NCI-H128 (cell line): Measurements from ENCODE around the gene TFAP2A.

Experiments
- DNase-seq: peaks from one replicate; lab custom pipeline; 2025; ENCODE audit not compliant: unreplicated experiment; lab: John Stamatoyannopoulos, UW

The TFAP2A gene

DNA sequence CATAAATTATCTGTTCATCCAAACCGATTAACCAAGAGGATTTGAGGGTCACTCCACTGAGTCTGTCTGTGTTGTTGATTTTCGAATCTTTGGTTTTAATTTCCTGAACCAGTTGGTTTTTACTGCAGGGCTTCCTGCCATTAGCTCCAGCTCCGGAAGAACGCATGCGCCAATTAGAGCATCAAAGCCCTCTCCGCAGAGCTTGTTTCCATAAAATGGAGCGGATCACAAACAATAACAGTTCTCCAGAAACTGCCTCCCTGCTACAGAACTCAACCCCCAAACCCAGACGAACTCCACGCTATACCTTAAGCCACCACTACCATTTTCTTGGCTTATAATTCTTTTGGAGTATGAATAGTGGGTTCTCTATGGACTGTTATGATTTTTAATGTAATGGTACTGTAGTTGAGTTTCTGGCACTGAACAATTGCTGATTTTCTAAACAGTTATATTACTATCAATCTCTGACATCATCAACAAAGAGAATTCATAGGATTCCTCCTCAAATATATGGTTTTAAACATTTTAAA is 13.8 kb downstream of the TFAP2A start:
- no peak for DNase-seq

GRCh38 chr6:10400330-10400729 is 14.5 kb downstream of the TFAP2A start:
- DNase-seq, result no peak

DNA sequence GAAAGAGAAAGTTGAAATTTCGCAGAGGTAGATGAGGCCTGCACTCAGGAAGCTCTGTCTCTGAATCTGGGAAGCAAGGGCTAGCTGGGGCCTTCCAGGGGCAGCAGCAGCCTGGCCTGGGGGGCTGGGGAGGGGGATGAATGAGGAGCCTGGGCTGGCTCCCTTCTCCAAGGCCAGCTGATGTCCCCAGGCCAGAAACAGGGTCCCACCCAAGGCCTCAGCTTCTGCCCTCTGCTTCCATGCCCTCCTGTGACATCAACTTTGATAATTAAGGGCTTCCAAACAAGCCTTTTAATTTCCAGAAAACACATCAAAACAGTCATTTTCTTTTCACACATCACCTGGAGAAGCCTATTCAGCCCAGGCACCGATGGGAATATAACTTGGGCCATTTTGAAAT is 15.4 kb downstream of the TFAP2A start:
- no peak for DNase-seq

GRCh38 chr6:10398446-10399218 is 16.2 kb downstream of the TFAP2A start:
- no peak for DNase-seq

GRCh38 chr6:10397756-10398445 is 17.0 kb downstream of the TFAP2A start:
- no peak for DNase-seq

DNA sequence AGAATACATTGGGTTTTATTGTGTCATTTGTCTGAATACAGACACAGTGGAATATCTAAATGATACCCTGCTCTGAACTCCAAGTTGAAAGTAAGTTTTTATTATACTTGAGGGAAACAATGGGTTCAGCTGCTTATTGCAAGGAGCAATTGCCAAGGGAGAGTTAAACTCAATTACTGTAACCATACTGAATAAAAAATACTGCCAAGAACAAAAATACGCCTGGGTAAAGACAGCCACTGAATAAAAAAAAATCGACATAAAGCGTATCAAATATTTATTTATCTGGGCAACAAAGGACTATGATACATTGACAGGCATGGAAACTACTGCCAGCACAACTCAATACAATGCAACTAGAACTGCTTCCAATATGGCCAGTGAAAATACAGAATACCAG is 18.1 kb downstream of the TFAP2A start:
- DNase-seq, result no peak

- DNase-seq, result no peak
Observed at GRCh38 chr6:10395704-10396546, 18.9 kb downstream of the TFAP2A start.

DNA sequence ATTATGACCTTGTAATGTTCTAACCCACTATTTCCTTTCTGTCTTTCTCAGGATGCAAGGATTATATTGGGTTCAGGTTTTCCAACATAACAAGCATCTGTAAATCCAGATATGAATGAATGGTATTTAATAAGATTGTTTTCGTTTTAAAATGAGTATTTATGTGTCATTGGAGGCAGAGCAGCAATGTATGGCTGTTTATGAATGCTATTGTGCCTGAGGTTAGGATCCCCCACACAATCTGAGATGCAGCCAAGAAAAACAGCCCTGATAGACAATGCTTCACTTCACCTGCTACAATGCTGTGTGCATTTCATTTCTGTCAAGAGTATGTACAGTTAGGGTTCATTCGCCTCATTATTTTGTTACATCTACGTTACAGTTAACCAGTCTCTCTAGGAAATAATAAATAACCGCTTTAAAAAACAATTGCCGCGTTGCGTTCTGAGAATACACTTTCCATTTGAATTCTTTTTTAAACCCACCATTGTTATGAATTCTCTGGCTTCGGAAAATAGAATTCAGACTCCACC is 19.6 kb downstream of the TFAP2A start:
- DNase-seq, result no peak

GRCh38 chr6:10393544-10394225 is 21.2 kb downstream of the TFAP2A start:
- no peak for DNase-seq

DNA sequence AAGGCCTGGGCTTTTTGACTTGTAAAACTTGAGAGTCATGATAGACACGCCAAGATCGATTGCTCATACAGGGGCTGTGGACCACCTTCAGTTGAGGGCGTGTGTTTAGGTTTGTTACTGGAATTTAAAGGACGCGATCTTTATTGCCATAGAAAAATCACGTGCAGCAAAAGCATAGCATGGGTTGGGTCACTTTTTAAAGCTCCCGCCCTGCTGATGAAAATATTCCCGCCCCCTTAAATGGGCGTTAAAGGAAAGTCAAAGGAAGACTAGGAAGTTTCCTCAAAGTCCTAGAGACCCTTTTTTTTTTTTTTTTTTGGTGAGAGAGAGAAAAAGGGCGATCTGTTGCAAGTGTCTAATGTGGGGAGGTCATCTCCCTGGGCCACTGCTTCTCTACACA is 23.1 kb downstream of the TFAP2A start:
- DNase-seq, result no peak

- DNase-seq, result no peak
Observed at GRCh38 chr6:10391299-10391630, 23.6 kb downstream of the TFAP2A start.

- DNase-seq, result no peak
Observed at GRCh38 chr6:10390495-10391298, 24.2 kb downstream of the TFAP2A start.

DNA sequence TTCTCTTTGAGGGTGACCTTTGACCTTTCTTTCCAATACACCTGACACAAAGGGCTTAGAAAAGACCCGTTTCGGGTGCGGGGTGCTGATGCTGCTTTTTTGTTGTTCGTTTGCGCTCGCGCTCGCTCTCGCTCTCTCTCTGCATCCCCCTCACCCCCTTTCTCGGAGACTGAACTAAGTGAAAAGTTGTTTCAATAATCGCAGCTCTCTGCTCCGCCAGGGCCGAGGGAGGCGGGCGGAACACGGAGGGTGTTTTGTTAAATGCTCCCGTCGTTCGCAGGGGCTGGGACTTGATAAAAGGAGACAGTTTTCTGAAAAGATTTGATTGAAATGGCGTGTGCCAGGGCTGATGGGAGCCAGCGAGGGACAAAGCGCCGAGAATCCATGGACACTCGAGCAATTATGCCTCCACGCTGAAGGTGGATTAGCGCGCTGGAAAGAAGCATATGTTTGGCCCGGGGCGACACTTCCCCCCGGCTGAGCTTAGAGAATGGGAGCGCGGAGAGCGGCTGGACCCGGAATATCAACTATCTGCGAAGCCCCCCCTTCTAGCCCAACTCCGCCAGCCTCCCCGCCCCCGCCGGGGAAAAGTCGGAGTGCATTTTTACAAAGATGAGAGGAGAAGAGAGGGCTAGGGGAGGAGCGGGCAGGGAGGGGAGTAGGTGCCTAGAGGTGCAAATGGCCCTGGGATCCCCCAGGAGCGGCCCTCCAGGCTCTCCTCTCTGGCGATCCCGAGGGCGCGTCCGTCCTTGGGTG is 25.0 kb downstream of the TFAP2A start:
- DNase-seq, result no peak

DNA sequence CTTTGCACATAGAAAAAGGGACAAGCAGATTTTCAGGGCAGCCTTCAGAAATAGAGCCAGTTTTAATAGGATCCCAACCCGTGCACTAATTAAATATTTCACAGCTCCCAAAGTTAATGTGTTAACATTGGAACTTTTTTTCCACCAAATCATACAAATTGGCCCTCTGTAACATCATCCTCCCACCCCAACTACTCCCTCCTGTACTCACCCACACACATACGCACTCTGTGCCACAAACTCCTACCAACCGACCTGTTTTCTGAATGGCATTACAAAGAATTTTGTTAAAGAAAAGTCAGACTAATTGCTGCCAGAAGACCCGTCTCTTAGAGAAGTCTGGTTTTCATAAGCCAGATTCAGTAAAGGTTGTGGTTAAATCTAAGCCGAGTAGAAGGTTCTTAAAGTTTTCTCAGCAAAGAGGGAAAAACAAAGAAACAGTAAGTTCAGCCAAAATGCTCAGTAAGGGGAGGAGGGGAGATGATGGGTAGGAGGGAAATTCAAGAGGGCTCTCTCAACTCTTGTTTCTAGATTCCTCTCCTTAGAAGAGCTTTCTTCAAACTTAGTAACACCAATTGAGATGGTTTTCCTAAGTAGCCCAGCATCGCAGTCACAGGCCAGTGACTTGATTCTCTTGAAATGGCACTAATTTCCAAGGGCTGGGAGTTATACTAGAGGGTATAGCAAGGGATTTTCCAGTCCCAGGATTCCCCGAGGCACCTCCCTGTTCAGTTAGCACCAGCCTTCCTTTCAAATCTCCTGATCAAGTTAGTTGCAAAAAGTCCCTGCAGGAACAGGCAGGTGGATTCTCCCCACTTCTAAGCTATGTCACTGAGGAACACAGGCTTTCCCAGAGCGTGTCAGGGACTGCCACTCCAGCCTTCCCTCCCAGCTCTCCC is 27.9 kb downstream of the TFAP2A start:
- DNase-seq, result no peak

DNA sequence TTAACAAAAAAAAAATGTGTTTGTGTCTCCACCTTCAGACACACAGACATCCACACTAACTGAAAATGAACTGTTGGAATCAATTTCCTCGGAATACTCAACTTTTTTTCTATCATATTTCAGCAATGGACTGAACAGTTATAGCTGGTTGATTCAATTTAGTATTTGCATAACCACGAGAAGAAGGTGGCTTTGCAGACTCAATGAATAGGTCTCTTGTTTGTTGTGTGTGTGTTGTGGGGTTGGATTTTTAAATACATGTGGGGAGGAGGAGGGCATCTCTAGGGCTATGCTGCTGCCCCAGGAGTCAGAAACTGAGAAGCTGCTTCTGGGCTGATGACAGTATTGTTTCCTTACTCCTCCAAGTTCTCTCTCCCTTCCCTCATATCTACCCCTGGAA is 28.7 kb downstream of the TFAP2A start:
- no peak for DNase-seq

DNA sequence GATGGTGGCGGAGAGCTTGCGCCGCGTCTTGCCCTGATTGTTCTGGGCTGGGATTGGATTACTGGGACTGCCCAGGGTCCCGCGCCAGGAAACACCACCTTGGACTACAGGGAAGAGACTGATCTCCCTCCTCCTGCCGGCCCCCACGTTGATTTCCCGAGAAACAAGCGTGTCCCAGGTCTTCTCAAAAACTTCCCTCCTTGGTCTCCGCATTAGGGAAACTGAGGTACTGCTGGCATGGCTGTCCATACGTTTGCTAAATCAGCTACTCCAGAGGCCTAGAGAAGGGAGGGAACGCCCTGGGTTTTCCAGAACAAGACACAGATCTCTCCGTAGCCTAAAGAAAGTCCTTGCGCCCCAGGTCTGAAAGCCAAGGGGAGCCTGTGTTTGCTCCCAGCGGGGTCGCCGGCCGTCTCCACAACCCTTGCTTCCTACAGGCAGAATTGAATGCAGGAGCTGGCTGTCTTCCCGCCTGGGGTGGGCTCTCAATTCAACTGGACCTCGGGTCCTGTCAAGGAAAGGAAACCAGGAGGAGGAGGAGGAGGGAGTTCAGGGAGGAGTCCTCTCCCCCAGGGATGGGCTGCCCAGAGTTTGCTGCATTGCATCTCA is 29.2 kb downstream of the TFAP2A start:
- no peak for DNase-seq

DNA sequence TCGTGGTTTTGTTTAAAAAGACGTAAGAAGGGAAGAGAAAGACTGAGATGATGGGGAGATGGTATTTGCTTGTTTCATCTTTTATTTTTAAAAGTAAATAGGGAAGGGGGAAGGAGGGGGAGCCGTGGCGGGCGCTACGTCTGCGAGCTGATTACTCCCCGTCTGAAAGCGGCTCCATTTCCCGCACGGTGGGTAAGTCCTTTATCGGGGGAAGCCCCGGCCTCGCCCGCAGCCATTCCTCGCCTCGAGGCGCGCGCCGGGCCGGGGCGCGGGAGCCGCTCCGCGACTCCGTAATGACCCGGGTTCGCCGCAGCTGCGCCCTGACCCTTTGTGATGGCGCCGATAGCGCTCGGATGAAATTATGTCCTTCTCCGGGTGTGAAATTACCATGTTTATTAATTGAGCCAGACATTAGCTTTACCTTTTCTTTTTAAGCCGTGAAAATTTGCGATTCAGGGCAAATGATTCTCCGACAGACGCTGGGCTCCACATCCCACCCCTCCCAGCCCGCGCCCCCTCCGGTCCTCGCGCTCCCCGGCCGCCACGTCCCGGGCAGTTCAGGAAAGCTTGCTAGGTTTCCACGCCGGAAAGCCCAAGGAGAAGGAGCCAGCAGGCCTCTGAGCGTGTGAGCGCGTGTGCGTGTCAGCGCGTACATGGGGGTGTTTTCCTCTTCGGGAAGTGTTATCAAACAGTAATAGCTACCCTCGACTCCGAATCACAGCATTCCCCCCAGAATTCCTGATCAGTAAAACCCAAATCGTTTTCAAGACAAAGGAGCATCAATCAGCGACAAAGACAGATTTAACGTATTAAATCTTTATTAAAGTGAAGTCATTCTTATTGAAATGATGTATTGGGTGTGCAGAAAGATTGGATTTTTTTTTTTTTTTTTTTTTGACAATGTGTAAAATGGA is 30.0 kb downstream of the TFAP2A start:
- DNase-seq, result no peak
